Stimulated activated CD4-positive, alpha-beta T cell treated with anti-CD3 and anti-CD28 coated beads, Interleukin-2, amount 100 ng/mL, for 4 hours (primary cell): ENCODE results near the gene XIRP2.
"Not testable (repeated sequence)": the region's sequence is repeated elsewhere in the genome, so short reads cannot be mapped to it uniquely, and the experiment has no call there.

Experiments
- DNase-seq: peaks from one replicate; pipeline ENCODE4 v3.0.0-alpha.2; 2020; ENCODE audit warnings: low read depth

The XIRP2 gene

GRCh38 chr2:167198576-167198975 lies 310.3 kb downstream of the XIRP2 start:
- no peak for DNase-seq

GRCh38 chr2:167200019-167200418 lies 311.7 kb downstream of the XIRP2 start:
- DNase-seq: no peak

DNA sequence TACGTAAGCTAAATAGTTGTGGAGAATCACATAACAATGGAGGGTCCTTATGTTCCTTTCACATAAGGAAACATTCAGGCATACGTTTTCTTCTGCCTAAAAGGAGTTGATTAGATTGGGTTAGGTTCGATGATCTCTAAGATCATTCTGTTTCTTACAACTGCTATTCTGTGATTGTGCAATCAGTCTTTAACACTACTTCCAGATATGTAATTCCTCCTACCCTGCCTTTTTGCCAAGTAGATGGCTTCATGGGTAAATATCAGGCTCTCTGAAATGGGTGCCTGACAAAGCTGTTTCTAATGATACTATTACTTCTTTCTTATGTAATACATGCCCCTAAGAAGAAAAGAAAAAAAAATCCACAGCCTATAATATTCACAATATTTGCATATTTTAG lies 321.5 kb downstream of the XIRP2 start:
- no peak for DNase-seq

- DNase-seq: no peak
Observed at GRCh38 chr2:167212014-167212648, 323.9 kb downstream of the XIRP2 start.

- no peak for DNase-seq
Observed at GRCh38 chr2:167215595-167215994, 327.3 kb downstream of the XIRP2 start.

DNA sequence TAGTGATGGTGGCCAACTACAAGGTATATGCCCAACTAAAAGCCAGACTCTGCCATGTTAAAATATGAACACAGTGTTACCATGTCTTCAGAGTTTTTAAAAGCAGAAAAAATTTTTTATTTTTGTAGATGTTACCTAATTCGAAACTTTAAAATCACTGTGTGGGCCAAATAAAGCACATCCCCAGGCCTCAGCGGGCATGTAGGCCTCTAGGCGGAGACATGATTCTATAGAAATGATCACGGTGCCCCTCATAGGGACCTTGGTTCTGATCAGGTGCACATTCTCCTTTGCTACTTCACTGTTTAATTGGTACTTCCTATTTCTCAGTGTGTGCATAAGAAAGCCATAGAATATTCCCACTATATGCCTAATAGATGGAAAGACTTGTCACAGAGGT lies 349.2 kb downstream of the XIRP2 start:
- no peak for DNase-seq

- DNase-seq: no peak
Observed at GRCh38 chr2:167240671-167241070, 352.4 kb downstream of the XIRP2 start.

GRCh38 chr2:167249197-167249596 lies 360.9 kb downstream of the XIRP2 start:
- no peak for DNase-seq

- no peak for DNase-seq
Observed at GRCh38 chr2:167253025-167253424, 364.7 kb downstream of the XIRP2 start.

- no peak for DNase-seq
Observed at GRCh38 chr2:167254721-167255120, 366.4 kb downstream of the XIRP2 start.

DNA sequence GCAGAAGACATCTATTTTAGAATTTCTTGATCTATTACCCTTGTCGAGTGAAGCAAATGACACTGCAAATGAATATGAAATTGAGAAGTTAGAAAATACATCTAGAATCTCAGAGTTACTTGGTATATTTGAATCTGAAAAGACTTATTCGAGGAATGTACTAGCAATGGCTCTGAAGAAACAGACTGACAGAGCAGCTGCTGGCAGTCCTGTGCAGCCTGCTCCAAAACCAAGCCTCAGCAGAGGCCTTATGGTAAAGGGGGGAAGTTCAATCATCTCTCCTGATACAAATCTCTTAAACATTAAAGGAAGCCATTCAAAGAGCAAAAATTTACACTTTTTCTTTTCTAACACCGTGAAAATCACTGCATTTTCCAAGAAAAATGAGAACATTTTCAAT lies 370.4 kb downstream of the XIRP2 start:
- DNase-seq: no peak

DNA sequence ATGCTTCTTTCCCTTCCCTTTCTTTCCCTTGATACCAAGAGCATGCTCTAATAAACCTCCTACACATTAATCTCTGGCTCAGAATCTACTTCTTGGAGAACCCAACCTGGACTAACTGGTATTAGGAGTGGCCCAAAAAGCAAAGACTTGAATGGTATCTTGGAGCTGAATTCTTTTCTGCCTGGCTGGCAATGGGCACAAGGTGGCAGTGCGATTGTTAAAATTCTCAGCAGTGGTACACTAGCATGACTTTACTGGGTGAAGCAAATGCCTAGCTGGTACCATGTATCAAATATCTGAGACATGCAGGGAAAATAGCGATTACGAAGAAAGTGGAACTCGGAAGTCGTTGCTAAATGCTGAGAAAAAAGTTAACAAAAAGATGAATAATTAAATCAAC lies 376.1 kb downstream of the XIRP2 start:
- DNase-seq: no peak

DNA sequence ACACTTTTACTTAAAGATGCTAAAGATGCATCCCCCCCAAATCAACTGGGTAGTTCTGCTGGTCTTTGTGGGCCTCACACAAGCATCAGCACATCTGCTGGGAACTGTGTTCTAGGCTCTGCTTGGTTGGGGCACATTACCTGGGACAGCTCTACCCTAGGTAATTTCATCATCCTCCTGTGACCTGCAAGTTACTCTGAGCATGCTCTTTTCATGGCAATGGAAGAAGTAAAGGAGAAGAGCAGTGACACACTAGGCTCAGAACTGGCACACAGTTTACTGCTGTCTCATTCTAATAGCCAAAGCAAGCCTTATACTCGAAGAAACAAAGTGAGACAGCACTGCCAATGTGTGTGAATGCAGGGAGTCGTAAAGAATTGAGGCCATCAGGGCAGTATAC lies 376.7 kb downstream of the XIRP2 start:
- DNase-seq: no peak

- DNase-seq: no peak
Observed at GRCh38 chr2:167265722-167266121, 377.4 kb downstream of the XIRP2 start.

DNA sequence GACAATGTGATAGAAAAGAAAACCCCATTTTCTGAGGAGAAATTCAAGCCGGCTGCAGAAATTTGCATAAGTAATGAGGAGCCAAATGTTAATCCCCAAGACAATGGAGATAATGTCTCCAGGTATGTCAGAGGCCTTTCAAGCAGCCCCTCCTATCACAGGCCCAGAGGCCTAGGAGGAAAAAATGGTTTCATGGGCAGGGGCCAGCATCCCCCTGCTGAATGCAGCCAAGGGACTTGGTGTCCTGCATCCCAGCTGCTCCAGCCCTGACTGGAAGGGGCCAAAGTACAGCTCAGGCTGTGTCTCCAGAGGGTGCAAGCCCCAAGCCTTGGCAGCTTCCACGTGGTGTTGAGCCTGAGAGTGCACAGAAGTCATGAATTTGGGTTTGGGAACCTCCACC lies 380.0 kb downstream of the XIRP2 start:
- DNase-seq: not testable (repeated sequence)

GRCh38 chr2:167271932-167272331 lies 383.7 kb downstream of the XIRP2 start:
- no peak for DNase-seq

- no peak for DNase-seq
Observed at GRCh38 chr2:167275046-167275445, 386.8 kb downstream of the XIRP2 start.

DNA sequence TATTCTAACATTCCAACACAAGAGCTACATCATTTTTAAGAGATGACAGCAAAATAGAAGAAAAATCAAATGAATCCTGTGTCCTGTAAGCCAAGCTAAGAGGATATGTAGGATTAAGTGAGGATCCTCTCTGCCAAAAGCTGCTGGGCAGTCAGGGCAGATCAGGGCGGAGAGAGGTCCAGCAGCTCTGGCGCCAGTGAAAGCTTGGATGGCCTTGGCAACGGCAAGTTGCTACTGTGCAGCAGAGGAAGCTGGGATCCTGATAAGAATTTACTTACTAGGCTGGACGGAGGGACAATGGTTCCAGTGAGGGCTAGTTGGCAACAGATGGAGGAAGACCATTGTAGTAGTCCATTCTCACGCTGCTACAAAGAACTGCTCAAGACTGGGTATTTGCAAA lies 391.5 kb downstream of the XIRP2 start:
- DNase-seq: no peak

GRCh38 chr2:167287212-167287611 lies 398.9 kb downstream of the XIRP2 start:
- no peak for DNase-seq

- no peak for DNase-seq
Observed at GRCh38 chr2:167289651-167290410, 401.6 kb downstream of the XIRP2 start.

DNA sequence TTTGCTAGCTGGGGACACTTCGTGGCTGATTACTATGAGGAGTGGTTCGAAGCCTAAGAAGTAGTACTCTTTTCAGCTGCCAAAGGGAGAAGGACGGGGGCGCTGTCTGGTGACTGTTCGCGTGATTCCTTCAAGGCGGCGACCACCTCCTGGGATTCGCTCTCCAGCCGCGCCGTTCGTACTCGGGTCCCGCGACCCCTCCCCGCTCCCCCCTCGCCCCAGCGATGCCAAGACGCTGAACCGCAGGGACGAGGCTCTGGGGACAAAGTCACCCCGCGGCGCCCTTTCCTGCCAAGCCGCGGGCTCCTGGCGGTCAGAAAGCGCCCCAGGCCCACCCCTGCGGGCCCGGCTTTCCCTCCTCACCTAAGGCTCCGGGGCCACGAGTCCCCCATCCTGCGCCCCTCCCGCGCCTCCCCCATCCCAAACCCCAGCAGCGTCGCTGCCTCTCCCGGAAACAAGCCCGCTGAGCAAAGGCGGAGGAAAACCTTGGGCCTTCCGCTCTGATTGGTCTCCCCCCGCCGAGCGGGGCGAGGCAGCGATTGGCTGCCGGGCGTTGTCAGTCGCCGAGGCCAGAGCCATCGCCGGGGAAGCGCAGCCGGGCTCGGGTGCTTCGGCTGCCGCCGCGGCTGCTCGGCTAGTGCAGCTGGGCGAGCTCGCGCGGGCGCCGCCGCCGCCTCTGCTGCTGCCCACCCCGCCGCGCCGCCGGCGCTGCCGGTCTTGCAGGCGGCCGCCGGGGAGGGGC lies 404.3 kb downstream of the XIRP2 start, which contains the start of gene B3GALT1:
Gene B3GALT1, plus strand, starts transcription at position 572 of the 742 bp plus-strand sequence.
- no peak for DNase-seq

DNA sequence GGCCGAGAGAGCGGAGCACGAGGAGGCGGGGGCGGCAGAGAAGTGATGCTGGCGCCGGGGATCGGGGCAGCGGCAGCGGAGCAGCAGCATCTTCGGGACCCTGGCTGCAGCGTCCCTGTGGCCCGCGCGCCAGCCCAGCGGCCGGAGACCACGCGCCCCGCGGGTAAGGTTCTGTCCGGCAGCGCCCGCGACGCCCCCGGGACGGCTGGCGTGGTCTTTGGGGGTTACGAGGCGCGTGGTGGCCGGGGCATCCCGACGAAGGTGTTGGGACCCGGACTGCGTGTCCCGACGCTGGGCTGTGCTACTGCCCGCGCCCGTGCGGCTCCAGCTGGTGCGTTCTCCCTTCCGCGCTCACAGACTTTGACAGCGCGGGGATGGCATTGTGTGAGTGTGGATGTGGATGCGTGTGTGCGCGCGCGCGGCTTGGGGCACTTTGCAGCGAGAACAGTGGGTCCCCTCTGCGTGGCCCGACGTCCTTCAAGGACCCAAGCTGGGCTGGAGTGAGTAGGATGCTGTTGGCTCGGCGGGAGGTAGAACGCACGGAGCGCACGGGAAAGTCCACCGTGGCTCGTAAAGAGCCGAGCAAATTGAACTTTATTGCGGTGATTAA lies 405.0 kb downstream of the XIRP2 start:
- no peak for DNase-seq
